Erythroblast (primary cell): ENCODE measurements around the gene ELL.

Experiments
- DNase-seq, 2 experiments: peaks; one replicate each; lab custom pipeline; 2025; lab: John Stamatoyannopoulos, UW
- GATA1 ChIP-seq: IDR thresholded peaks from 2 replicates; pipeline ENCODE4 v1.6.1; 2011; ENCODE audit warnings: low read depth, mild to moderate bottlenecking, control low read depth, low read length, moderate library complexity
- POLR2A ChIP-seq: IDR thresholded peaks from 2 replicates; pipeline ENCODE4 v1.6.1; 2011; ENCODE audit warnings: mild to moderate bottlenecking, low read length

ELL gene

DNA sequence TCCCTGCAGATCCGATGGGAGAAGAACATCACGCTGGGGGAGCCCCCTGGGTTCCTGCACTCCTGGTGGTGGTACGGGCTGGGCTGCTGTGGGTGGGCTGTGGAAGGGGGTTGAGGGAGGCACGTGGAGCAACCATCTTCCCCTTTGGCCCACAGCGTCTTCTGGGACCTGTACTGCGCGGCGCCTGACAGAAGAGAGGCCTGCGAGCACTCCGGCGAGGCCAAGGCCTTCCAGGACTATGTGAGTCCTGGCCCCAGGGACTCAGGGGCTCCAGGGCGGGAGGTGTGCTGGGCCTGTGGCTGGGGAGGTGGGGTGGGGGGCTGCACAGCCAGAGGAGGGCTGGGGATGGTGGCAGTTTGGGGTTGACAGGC lies 94.1 kb downstream of the ELL start:
- DNase-seq = no peak
- TF ChIP-seq POLR2A (no peak), GATA1 (no peak)

DNA sequence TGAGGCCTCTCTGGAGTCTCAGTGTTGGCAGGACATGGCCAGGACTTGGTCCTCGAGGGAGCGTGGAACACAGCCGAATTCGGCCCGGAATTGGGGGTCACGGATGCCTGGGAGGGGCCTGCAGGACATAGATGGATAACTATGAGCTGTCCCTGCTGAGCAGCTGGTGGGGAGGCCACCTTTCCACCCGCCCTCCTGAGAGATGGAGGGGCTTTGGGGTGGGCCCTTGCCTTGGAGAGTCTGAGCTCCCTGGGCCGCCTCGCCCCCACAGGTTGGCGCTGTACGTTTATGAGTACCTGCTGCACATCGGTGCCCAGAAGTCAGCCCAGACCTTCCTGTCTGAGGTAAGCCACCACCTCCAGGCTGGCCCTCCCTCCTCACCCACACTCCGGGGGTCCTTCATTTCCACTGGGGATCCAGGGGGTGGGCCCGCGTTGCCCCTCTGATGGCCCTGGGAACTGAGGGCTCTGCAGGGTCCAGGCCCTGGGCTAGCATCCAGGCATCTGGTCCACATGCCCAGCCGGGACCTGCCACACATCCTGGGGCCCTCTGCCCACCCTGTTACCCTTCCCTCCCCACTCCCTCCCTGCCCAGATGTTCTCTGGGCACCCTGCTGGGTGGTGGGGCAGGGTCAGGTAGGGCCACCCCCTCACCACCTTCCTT lies 94.7 kb downstream of the ELL start:
- no peak for TF ChIP-seq GATA1
- TF ChIP-seq POLR2A = no peak
- DNase-seq = no peak

DNA sequence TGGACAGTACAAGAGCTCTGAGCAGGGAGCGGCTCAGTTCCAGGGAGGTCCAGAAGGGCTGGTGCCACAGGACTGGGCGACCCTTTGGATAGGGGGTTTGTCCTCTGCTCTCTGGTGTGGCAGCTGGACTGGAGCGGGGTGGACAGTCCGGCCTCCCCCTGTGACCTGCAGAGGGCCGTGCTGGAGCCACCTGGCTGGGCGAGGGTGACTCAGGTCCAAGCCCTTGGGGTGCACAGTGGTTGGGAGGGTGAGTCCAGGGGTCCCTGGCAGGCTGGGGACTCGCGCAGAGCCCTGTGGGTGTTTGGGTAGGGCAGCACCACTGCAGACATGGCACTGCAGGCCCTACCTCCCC lies 95.5 kb downstream of the ELL start:
- TF ChIP-seq GATA1 = no peak
- no peak for TF ChIP-seq POLR2A
- no peak for DNase-seq

DNA sequence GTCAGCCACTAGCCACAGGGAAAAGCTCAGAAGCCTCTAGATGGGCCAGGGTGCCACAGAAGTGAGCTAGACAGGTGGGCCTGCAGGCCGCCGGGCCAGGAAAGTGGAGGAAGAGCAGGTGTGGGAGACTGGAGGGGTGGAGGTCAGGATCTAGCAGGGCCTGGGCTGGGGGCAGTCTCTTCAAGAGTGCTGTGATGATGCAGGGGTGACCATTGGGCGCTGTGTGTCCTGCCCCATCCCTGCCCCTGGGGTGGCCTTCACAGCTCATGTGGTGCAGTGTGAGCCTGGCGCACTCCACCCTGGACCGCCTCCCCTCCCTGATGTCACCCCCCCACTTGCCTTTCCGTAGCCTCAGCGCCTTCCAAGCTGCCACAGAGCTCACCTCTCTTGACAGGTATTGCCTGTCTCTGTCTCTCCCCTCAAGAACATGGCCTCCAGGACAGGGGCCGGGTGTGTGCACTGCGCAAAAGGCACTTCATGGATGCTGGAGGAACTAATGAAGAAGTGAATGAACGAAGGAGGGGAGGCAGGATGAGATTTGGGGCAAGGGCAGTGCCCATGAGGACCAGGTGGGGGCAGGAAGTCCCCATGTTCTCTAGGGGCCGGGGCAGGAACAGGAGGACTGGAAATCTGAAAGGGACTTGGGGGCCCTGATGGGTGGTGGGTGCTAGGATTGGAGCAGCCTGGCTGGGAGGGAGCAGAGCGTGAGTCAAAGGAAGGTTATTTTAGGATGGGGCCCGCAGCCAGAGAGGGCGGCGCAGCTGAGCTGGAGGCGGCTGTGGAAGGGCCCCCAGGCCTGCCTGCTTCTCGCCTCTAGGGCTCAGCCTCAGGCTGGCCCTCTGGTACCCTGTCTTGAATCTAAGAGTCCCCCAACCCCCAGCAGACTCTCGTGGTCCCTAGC lies 96.1 kb downstream of the ELL start:
- no peak for TF ChIP-seq POLR2A
- TF ChIP-seq GATA1 = no peak
- no peak for DNase-seq

DNA sequence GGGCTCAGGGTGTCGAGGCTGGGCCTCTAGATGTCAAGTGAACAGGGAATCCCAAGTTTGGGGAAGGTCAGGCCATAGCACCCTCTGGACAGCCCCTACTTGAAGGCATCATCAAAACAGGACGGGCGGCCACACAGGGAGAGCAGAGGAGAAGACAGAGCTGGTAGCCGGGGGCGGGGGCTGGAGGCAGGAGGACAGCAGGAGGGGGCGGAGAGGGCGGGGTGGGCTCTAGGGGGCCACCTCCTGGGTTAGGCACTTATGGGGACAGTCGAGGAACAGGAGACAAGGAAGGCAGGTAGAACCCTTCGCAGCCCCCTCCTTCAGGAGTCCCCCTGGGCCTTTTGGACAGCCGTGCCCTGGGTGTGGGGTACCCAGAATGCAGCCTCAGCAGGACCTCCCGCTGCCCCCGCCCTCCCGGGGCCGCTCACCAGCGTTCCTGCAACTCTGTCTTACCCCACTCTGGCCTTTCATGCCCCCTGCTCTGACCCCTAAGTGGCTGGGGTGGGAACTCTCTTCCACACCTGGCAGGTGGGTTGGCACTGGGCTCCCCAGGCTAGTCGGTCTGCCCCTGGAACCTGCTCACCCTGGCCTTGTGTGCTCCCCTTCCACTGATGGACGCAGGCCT lies 96.9 kb downstream of the ELL start:
- no peak for TF ChIP-seq GATA1
- TF ChIP-seq POLR2A = no peak
- DNase-seq = no peak

DNA sequence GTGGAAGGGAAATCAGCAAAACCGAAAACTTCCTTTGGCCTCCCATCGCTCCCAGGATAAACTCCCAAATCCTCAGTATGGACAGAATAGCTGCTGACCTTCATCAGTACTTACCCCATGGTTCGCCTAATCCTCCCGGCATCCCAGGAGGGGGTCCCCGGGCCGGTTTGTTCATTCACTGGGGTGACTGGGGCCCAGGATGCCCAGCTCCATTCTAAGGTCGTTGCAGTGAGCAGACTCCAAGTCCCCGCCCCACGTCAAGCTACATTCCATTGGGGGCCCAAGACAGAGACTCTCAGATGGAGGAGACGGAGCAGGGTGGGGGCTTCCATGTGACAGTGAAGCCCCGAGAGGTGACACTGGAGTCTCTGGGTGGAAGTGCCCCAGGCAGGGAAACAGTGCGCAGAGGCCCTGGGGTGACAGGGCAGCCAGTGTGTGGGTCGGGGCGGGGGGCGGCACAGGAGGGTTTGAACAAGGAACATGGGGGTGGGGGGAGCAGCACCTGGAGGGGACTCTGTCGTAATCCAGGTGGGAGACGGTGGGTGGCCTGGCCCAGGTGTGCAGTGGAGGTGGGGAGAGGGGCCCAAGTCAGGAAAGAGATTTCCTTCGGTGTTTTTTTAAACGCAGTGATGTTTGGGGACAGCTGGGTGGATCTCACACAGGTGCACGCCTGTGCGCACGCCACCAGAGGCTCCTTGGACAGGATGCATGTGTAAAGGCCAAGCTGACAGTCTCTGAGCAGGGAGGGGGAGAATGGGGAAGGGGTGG lies 97.6 kb downstream of the ELL start:
- DNase-seq = no peak
- no peak for TF ChIP-seq GATA1
- no peak for TF ChIP-seq POLR2A

DNA sequence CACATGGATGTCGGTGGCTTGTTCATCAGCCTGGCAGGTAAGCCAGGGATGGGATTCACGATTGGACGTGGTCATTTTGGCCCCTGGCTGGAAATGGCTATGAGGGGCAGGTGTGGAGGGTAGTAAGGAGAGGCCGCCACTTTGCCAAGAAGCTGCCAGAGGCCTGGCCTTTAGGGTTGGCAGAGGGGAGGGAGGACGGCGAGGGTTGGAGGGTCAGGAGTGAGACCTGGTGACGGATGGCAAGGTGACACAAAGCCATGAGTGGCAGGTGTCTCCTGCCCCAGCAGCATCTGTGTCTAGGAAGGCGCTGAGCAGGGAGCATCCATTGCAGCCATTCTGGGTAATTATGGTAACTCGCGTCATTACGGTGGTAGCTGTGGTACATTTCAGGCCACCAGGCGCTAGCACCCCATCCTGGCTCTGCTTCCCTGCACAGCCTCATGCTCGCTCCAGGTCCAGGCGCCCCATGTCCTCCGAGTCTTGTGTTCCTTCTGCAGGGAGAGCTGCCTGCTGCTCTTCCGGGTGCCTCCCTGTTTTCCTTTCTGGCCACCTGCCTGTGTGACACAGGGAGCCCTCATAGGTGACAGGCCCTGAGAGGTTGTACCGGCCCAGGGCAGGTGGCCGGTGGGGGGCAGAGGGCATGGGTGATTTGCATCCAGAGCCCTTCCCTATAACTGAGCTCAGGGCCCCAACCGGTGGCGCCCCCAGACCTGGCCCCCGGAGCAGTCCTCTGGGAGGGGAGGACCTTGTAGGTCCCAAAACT lies 98.4 kb downstream of the ELL start:
- DNase-seq = no peak
- TF ChIP-seq GATA1 = no peak
- no peak for TF ChIP-seq POLR2A

DNA sequence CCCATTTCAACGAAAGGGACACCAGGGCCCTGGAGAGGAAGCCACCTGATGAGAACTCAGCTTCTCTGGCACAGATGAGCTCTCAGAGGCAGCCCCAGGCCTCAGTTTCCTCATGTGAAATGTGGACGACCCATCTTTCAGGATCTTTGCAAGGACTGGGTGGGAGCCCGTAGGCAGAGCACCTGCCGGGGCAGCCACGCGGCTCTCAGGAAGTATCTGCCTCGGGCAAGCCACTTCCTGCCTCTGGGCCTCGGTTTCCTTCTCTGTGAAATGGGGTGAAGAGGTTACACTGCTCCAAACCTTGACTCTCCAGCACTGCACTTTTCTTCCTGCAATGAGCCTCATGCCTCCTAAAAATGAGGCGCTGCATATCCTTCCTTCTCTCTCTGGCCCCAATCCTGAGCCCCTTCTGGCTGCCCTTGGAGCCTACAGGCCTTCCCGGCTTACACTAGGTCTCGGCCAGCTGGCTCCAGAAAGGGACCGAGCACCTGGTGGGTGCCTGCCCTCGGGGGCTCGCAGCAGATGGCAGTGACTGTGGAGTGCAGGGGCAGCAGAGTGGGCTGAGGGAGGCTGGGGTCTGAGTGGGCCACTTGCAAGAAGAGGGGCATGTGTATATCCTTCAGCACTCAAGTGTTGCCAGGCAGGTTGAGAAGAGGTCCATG lies 99.2 kb downstream of the ELL start:
- no peak for DNase-seq
- TF ChIP-seq GATA1 = no peak
- TF ChIP-seq POLR2A = no peak

DNA sequence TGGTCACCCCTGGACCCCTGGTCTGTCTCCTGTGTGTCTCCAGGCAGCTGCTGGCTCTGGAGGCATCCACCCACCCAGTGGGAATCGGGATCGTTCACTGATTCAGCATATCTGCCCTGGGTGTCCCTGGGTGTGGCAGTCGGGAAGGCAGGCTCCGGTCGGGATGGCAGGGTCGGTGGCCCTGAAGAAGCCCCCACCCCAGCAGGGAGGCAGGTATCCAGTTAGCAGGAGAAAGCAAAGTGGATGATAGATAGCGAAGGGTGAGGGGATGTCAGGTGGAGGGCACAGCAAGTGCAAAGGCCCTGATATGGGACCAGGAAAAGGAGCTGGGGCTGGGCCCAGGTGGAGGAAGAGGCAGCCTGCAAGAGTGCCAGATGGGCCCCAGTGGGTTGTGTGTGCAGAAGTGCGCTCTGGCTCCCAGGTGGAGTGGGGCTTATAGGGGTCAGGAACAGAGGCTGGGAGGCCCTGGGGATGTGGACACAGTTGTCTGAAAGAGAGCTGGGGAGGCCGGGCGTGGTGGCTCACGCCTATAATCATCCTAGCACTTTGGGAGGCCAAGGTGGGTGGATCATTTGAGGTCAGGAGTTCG lies 100.4 kb downstream of the ELL start:
- no peak for DNase-seq
- TF ChIP-seq POLR2A (no peak), GATA1 (no peak)

DNA sequence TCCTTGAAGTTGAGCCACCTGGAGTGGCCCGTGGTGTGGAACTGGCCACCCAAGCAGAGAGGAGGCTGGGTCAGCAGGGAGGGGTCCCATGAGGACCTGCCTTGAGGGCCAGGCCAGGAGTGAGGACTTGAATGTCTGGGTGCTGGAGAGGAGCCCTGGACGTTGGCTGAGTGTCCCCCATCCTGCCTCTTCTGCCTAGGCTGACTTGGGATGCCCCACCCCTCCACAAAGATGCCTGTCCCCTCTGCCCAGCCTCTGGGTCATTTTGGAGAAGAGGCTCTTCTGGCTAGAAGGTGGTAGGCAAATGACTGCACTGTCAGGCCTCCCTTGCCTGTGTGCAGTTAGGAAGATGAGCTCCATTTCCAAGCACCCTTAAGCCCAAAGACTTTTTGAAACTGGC lies 100.9 kb downstream of the ELL start:
- no peak for DNase-seq
- TF ChIP-seq POLR2A (no peak), GATA1 (no peak)

DNA sequence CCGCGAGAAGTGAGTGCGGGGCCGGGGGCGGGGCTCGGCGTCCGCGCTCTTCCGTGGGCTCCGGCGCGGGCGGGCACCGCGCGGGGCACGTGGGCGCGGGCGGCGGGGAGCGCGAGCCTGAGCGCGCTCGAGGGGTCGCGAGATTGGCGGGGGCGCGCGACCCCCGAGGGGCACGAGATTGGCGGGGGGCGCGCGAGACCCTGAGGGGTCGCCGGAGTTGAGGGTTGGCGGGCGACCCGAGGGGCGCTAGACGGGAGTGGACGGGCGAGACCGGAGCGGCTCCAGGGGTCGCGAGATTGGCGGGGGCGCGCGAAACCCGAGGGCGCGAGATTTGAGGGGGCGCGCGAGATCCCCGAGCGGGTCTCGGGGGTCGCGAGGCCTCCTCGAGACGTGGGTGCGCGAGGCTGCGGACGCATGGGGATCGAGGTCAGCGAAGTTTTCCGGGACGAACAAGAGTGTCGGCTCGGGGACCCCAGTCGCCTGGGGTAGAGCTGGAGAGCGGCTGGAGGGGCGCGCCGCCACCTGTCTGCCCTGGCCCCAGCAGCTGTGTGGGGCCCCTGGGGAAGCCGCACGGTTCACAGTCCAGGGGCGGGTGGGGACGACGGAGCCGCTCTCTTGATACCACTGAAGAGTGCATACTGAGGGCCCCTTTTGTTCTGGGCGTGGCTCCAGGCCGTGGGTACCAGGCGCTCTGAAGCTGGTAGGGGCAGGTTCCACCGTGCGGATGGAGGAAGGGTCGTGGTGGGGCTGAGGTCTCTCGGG lies 102.0 kb downstream of the ELL start:
- TF ChIP-seq POLR2A (no peak), GATA1 (no peak)
- peak; percentile 75 to 77 for DNase-seq
